WTC11 (cell line): ENCODE data around the gene TMUB1. TPM values are rescaled to one million over a fixed set of nuclear protein-coding genes. Genes with fewer than 3 reads are reported as not detected.
A peak's percentile ranks its signal among the peaks of the same experiment; 100 is the strongest.

ENCODE experiments used
- AFF4 ChIP-seq: sonication (generic); formaldehyde crosslinking; IDR thresholded peaks from 2 replicates; pipeline ENCODE4 v1.8.1; 2023; ENCODE audit warnings: mild to moderate bottlenecking, missing genetic modification reagents, borderline replicate concordance
- ATF6 ChIP-seq: sonication (generic); formaldehyde crosslinking; IDR thresholded peaks from 2 replicates; pipeline ENCODE4 v1.8.1; 2023; ENCODE audit warnings: mild to moderate bottlenecking, missing genetic modification reagents
- CREB1 ChIP-seq: sonication (generic); formaldehyde crosslinking; IDR thresholded peaks from 2 replicates; pipeline ENCODE4 v1.8.0; 2023; ENCODE audit warnings: mild to moderate bottlenecking, missing genetic modification reagents
- FOXJ3 ChIP-seq: sonication (generic); formaldehyde crosslinking; IDR thresholded peaks from 2 replicates; pipeline ENCODE4 v1.9.0; 2021; ENCODE audit warnings: missing genetic modification reagents, mild to moderate bottlenecking, borderline replicate concordance
- JUN ChIP-seq: sonication (generic); formaldehyde crosslinking; IDR thresholded peaks from 2 replicates; pipeline ENCODE4 v1.8.0; 2023; ENCODE audit warnings: mild to moderate bottlenecking, missing genetic modification reagents
- MYBL2 ChIP-seq: sonication (generic); formaldehyde crosslinking; IDR thresholded peaks from 2 replicates; pipeline ENCODE4 v1.8.1; 2023; ENCODE audit warnings: mild to moderate bottlenecking, moderate library complexity, missing genetic modification reagents
- NFYB ChIP-seq: sonication (generic); formaldehyde crosslinking; conservative IDR thresholded peaks from 2 replicates; pipeline ENCODE4 v1.8.0; 2022; ENCODE audit warnings: low read depth, missing genetic modification reagents
- NR3C1 ChIP-seq: sonication (generic); formaldehyde crosslinking; conservative IDR thresholded peaks from 2 replicates; pipeline ENCODE4 v1.8.1; 2023; ENCODE audit warnings: low read depth, mild to moderate bottlenecking, missing genetic modification reagents
- SMAD3 ChIP-seq: sonication (generic); formaldehyde crosslinking; IDR thresholded peaks from 2 replicates; pipeline ENCODE4 v1.8.0; 2022; ENCODE audit warnings: missing genetic modification reagents, mild to moderate bottlenecking, borderline replicate concordance
- SMAD4 ChIP-seq: sonication (generic); formaldehyde crosslinking; IDR thresholded peaks from 2 replicates; pipeline ENCODE4 v1.8.0; 2022; ENCODE audit warnings: mild to moderate bottlenecking, missing genetic modification reagents
- SP1 ChIP-seq: sonication (generic); formaldehyde crosslinking; conservative IDR thresholded peaks from 2 replicates; pipeline ENCODE4 v1.8.1; 2022; ENCODE audit warnings: missing genetic modification reagents
- STAT6 ChIP-seq: sonication (generic); formaldehyde crosslinking; conservative IDR thresholded peaks from 2 replicates; pipeline ENCODE4 v1.8.1; 2023; ENCODE audit warnings: mild to moderate bottlenecking, low read depth, missing genetic modification reagents, moderate library complexity
- TCF7 ChIP-seq: sonication (generic); formaldehyde crosslinking; IDR thresholded peaks from 2 replicates; pipeline ENCODE4 v1.8.0; 2022; ENCODE audit warnings: mild to moderate bottlenecking, low read depth, missing genetic modification reagents, moderate library complexity
- ZNF263 ChIP-seq: sonication (generic); formaldehyde crosslinking; IDR thresholded peaks from 2 replicates; pipeline ENCODE4 v1.8.1; 2022; ENCODE audit warnings: low read depth, mild to moderate bottlenecking, moderate library complexity, missing genetic modification reagents
- total RNA-seq: library from RNA; stranded (reverse); gene quantifications from 3 replicates; pipeline ENCODE4 v1.2.3, GENCODE V29; 2021
- TF ChIP-seq, protein P1 (sequence below): sonication (generic); formaldehyde crosslinking; IDR thresholded peaks from 2 replicates; pipeline ENCODE4 v1.8.1; 2022; ENCODE audit warnings: missing genetic modification reagents, borderline replicate concordance
- TF ChIP-seq, protein P2 (sequence below): sonication (generic); formaldehyde crosslinking; IDR thresholded peaks from 2 replicates; pipeline ENCODE4 v1.8.1; 2022; ENCODE audit warnings: mild to moderate bottlenecking, moderate library complexity, missing genetic modification reagents
- TF ChIP-seq, protein P3 (sequence below): fragments of 200-600 bp; IDR thresholded peaks from 2 replicates; pipeline ENCODE4 v1.8.0; 2022; ENCODE audit warnings: antibody characterized with exemption
- TF ChIP-seq, protein P4 (sequence below): fragments of 250-450 bp; sonication (Bioruptor Pico); IDR thresholded peaks from 2 replicates; pipeline ENCODE4 v1.9.0; 2021; ENCODE audit warnings: mild to moderate bottlenecking
- TF ChIP-seq, protein P5 (sequence below): fragments of 250-450 bp; sonication (Bioruptor Pico); IDR thresholded peaks from 2 replicates; pipeline ENCODE4 v1.8.0; 2021; ENCODE audit warnings: mild to moderate bottlenecking

Gene TMUB1
- total RNA-seq, 1 experiment from 2014 or later, result 72.8 TPM

GRCh38 chr7:151125846-151126481, 42.7 kb upstream of the TMUB1 start (continued):
- TF ChIP-seq AFF4 (CRISPR knock-in tag), result no peak
- no peak for TF ChIP-seq TCF7 (CRISPR knock-in tag)
- TF ChIP-seq FOXJ3 (CRISPR knock-in tag), result no peak
- no peak for TF ChIP-seq NFYB (CRISPR knock-in tag)
- no peak for TF ChIP-seq ATF6 (CRISPR knock-in tag)
- TF ChIP-seq CREB1 (CRISPR knock-in tag), result no peak
- 0 out of 2 replicates have a peak, but pooled peaks have one; percentile 8 for TF ChIP-seq SP1 (CRISPR knock-in tag)
- no peak for TF ChIP-seq JUN (CRISPR knock-in tag)
- TF ChIP-seq, protein P1, sequence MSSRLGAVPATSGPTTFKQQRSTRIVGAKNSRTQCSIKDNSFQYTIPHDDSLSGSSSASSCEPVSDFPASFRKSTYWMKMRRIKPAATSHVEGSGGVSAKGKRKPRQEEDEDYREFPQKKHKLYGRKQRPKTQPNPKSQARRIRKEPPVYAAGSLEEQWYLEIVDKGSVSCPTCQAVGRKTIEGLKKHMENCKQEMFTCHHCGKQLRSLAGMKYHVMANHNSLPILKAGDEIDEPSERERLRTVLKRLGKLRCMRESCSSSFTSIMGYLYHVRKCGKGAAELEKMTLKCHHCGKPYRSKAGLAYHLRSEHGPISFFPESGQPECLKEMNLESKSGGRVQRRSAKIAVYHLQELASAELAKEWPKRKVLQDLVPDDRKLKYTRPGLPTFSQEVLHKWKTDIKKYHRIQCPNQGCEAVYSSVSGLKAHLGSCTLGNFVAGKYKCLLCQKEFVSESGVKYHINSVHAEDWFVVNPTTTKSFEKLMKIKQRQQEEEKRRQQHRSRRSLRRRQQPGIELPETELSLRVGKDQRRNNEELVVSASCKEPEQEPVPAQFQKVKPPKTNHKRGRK (CRISPR knock-in tag), result no peak
- TF ChIP-seq NR3C1 (CRISPR knock-in tag), result no peak
- TF ChIP-seq, protein P2, sequence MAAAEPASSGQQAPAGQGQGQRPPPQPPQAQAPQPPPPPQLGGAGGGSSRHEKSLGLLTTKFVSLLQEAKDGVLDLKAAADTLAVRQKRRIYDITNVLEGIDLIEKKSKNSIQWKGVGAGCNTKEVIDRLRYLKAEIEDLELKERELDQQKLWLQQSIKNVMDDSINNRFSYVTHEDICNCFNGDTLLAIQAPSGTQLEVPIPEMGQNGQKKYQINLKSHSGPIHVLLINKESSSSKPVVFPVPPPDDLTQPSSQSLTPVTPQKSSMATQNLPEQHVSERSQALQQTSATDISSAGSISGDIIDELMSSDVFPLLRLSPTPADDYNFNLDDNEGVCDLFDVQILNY (CRISPR knock-in tag), result 0 out of 2 replicates have a peak, but pooled peaks have one; percentile 54
- TF ChIP-seq, protein P3, sequence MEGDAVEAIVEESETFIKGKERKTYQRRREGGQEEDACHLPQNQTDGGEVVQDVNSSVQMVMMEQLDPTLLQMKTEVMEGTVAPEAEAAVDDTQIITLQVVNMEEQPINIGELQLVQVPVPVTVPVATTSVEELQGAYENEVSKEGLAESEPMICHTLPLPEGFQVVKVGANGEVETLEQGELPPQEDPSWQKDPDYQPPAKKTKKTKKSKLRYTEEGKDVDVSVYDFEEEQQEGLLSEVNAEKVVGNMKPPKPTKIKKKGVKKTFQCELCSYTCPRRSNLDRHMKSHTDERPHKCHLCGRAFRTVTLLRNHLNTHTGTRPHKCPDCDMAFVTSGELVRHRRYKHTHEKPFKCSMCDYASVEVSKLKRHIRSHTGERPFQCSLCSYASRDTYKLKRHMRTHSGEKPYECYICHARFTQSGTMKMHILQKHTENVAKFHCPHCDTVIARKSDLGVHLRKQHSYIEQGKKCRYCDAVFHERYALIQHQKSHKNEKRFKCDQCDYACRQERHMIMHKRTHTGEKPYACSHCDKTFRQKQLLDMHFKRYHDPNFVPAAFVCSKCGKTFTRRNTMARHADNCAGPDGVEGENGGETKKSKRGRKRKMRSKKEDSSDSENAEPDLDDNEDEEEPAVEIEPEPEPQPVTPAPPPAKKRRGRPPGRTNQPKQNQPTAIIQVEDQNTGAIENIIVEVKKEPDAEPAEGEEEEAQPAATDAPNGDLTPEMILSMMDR, result no peak
- TF ChIP-seq MYBL2 (CRISPR knock-in tag), result no peak
- no peak for TF ChIP-seq SMAD3 (CRISPR knock-in tag)
- TF ChIP-seq ZNF263 (CRISPR knock-in tag), result no peak
- TF ChIP-seq, protein P4, sequence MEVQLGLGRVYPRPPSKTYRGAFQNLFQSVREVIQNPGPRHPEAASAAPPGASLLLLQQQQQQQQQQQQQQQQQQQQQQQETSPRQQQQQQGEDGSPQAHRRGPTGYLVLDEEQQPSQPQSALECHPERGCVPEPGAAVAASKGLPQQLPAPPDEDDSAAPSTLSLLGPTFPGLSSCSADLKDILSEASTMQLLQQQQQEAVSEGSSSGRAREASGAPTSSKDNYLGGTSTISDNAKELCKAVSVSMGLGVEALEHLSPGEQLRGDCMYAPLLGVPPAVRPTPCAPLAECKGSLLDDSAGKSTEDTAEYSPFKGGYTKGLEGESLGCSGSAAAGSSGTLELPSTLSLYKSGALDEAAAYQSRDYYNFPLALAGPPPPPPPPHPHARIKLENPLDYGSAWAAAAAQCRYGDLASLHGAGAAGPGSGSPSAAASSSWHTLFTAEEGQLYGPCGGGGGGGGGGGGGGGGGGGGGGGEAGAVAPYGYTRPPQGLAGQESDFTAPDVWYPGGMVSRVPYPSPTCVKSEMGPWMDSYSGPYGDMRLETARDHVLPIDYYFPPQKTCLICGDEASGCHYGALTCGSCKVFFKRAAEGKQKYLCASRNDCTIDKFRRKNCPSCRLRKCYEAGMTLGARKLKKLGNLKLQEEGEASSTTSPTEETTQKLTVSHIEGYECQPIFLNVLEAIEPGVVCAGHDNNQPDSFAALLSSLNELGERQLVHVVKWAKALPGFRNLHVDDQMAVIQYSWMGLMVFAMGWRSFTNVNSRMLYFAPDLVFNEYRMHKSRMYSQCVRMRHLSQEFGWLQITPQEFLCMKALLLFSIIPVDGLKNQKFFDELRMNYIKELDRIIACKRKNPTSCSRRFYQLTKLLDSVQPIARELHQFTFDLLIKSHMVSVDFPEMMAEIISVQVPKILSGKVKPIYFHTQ (CRISPR knock-in tag), result no peak
- TF ChIP-seq STAT6 (CRISPR knock-in tag), result no peak
- no peak for TF ChIP-seq SMAD4
- TF ChIP-seq, protein P5, sequence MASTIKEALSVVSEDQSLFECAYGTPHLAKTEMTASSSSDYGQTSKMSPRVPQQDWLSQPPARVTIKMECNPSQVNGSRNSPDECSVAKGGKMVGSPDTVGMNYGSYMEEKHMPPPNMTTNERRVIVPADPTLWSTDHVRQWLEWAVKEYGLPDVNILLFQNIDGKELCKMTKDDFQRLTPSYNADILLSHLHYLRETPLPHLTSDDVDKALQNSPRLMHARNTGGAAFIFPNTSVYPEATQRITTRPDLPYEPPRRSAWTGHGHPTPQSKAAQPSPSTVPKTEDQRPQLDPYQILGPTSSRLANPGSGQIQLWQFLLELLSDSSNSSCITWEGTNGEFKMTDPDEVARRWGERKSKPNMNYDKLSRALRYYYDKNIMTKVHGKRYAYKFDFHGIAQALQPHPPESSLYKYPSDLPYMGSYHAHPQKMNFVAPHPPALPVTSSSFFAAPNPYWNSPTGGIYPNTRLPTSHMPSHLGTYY, result no peak
